NK-92 (cell line): ENCODE measurements around the gene TAF1B.

Experiments
- DNase-seq: peaks from one replicate; lab custom pipeline; 2025; ENCODE audit not compliant: unreplicated experiment; lab: John Stamatoyannopoulos, UW

Gene TAF1B

DNA sequence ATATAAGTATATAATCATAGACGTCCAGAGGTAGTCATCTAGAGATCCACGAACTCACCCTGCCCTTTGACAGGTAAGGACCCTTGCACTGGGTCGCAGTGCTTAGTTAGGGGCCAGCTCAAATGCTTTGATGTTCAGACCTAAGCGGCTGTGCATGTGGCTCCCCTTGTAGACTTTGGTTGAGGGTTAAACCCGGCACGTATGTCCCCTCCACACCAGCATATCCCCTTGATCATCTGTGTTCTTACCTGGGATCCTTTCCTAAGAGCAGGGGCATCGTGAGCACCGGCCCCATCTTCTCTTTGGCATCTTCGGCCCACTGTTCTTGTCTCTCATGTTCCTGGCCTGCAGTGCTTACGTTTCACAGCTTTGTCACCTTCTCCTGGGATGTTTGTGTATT, 139.6 kb downstream of the TAF1B start:
- no peak for DNase-seq

- no peak for DNase-seq
Observed at GRCh38 chr2:9983401-9984216, 140.3 kb downstream of the TAF1B start.
